ENCODE results near the gene BRICD5. TPM values are rescaled to one million over a fixed set of nuclear protein-coding genes. Genes with fewer than 3 reads are reported as not detected.

Gene BRICD5
- total and polyA plus RNA-seq, 2 of the 4 experiments (the other 2 are of a cell fraction) = 0.18 to 0.94 TPM

GRCh38 chr16:2233046-2233775 is 22.5 kb upstream of the BRICD5 start:
- intact Hi-C loops (cut with micrococcal nuclease) (no loop called here), in situ Hi-C loops (cut with MboI; ENCODE audit: low sequenced_read_pairs) (no loop called here), dilution Hi-C loops (cut with HindIII; ENCODE audit: low sequenced_read_pairs, unreplicated experiment) (no loop called here)
- ATAC-seq (ENCODE audit: low read depth) (no peak), DNase-seq (no peak)
- CTCF ChIA-PET = interaction anchor here (0.6 kb wide), 1 partner anchor 184 kb away, joined by 4 read pairs; no protein-coding TSS in a partner anchor
- Histone ChIP-seq H3K18ac (ENCODE audit: low read depth, low read length) (no peak overlapping the region), H3K9ac (ENCODE audit: low read depth, low read length) (no peak overlapping the region), H3K56ac (ENCODE audit: extremely low read depth, insufficient read depth, low read length) (no peak overlapping the region), H2BK120ac (ENCODE audit: low read depth, low read length) (no peak overlapping the region), H4K91ac (ENCODE audit: insufficient read depth, low read depth, low read length) (no peak overlapping the region), H2BK20ac (ENCODE audit: low read depth, low read length) (no peak overlapping the region), H2AK9ac (replicated peaks; ENCODE audit: low read depth, low read length, poor library complexity) (no peak overlapping the region), H2AK5ac (ENCODE audit: low read depth, low read length) (no peak overlapping the region), H3K27me3 (ENCODE audit: control insufficient read depth, insufficient read depth, low read length) (peaks cover 9% of the 10 kb centered on the region), H2BK15ac (ENCODE audit: low read depth, low read length) (no peak overlapping the region), H2BK5ac (ENCODE audit: low read depth, low read length, poor library complexity, severe bottlenecking) (no peak overlapping the region), H3K4ac (ENCODE audit: low read depth, low read length) (no peak overlapping the region), H3K79me1 (ENCODE audit: low read depth in 1 of 2, low read length in 2 of 2) (peaks cover 0 to 10% of the 10 kb centered on the region in 2 experiments; a peak in 2 of 4 replicates), H3K4me1 (ENCODE audit: control insufficient read depth, insufficient read depth, low read length) (peaks cover 5% of the 10 kb centered on the region; the same call in 1 of the 2 replicates), H3K36me3 (ENCODE audit: control insufficient read depth, insufficient read depth, low read length) (peaks cover 60% of the 10 kb centered on the region), H4K5ac (ENCODE audit: low read depth, low read length) (no peak overlapping the region), H3K27ac (ENCODE audit: insufficient read depth, low read length) (no peak overlapping the region), H3K23ac (ENCODE audit: low read depth, low read length) (no peak overlapping the region), H3K9me1 (ENCODE audit: insufficient read depth, low read length) (no peaks in the 10 kb centered on the region), H3K4me2 (ENCODE audit: low read depth, low read length) (no peak overlapping the region), H3K9me3 (ENCODE audit: control insufficient read depth, insufficient read depth, low read length) (no peaks in the 10 kb centered on the region), H3K4me3 (ENCODE audit: insufficient read depth, low read depth, low read length) (no peak overlapping the region), H4K20me1 (ENCODE audit: insufficient read depth, low read length) (peaks cover 20% of the 10 kb centered on the region), H2AFZ (replicated peaks; ENCODE audit: low read length, poor library complexity) (no peak overlapping the region), H3K14ac (replicated peaks; ENCODE audit: low read depth, low read length) (no peak overlapping the region), H4K8ac (ENCODE audit: low read depth in 2 of 2, low read length in 2 of 2) (no peak overlapping the region)
- WGBS, 2 experiments (ENCODE audit: extremely low coverage in 2 of 2, insufficient read length in 1 of 2) = 89% methylated on average over 17 of the region's 28 CpGs; no CpG with 5 or more reads in 1 of the 2 experiments
- POLR2A ChIA-PET (ENCODE audit: unreplicated experiment) = no interaction called here
- TF ChIP-seq CEBPB (IDR thresholded peaks at IDR 0.05; ENCODE audit: low read depth, low read length) (no peak), MXI1 (IDR thresholded peaks at IDR 0.05; ENCODE audit: borderline replicate concordance, low read depth, low read length) (no peak), RCOR1 (IDR thresholded peaks at IDR 0.05; ENCODE audit: insufficient replicate concordance, low read length) (no peak), ELK1 (IDR thresholded peaks at IDR 0.05; ENCODE audit: borderline replicate concordance, low read depth, low read length) (no peak)
- BruUV-seq (replicated peaks) = no TSS peak

Measured in IMR-90 (cell line).